Upper lobe of left lung (tissue), 6 donors: Measurements from ENCODE around the gene ZCCHC7. TPM values are rescaled to one million over a fixed set of nuclear protein-coding genes. Genes with fewer than 3 reads are reported as not detected.

Source experiments
- ATAC-seq, 2 donors: fragments of 200-7000 bp; cut with Tn5 transposase; one replicate each; pipeline ENCODE4 v1.9.1; 2022; ENCODE audit warnings: mild to moderate bottlenecking in 2 of 2, moderate library complexity in 2 of 2; ENCODE audit not compliant: low FRiP score in 2 of 2
- DNase-seq, 2 donors: peaks; one replicate each; pipeline ENCODE4 v3.0.0-alpha.2; 2019 to 2020
- H3K27ac ChIP-seq, 4 donors: fragments of 200-600 bp; sonication (generic); one replicate each; pipeline ENCODE4 v1.5.1; 2016 to 2019
- H3K27me3 ChIP-seq, 4 donors: fragments of 200-600 bp; sonication (generic); one replicate each; pipeline ENCODE4 v1.5.1; 2017 to 2019
- H3K36me3 ChIP-seq, 4 donors: fragments of 200-600 bp; sonication (generic); one replicate each; pipeline ENCODE4 v1.5.1; 2016 to 2019
- H3K4me1 ChIP-seq, 4 donors: fragments of 200-600 bp; sonication (generic); one replicate each; pipeline ENCODE4 v1.5.1; 2018 to 2019
- H3K4me3 ChIP-seq, 4 donors: fragments of 200-600 bp; sonication (generic); one replicate each; pipeline ENCODE4 v1.5.1; 2017 to 2019; ENCODE audit warnings: mild to moderate bottlenecking in 2 of 4, moderate library complexity in 1 of 4
- H3K9me3 ChIP-seq, 4 donors: fragments of 200-600 bp; sonication (generic); one replicate each; pipeline ENCODE4 v1.5.1; 2018 to 2019
- CTCF ChIP-seq, 6 experiments: fragments of 450-650 bp in 4 of 6; fragments of 200-600 bp in 2 of 6; sonication (generic) in 2 of 6; IDR thresholded peaks; one replicate each; pipeline ENCODE4 v1.5.1; 2016 to 2019; ENCODE audit warnings: antibody characterized with exemption in 6 of 6
- EP300 ChIP-seq, 4 donors: sonication (generic); formaldehyde crosslinking; IDR thresholded peaks; one replicate each; pipeline ENCODE4 v1.5.1; 2017; ENCODE audit warnings: antibody characterized with exemption in 4 of 4, control low read depth in 2 of 4
- POLR2A ChIP-seq, 4 donors: fragments of 450-650 bp; IDR thresholded peaks; one replicate each; pipeline ENCODE4 v1.5.1; 2016 to 2017; ENCODE audit warnings: antibody characterized with exemption in 4 of 4, mild to moderate bottlenecking in 2 of 4
- POLR2AphosphoS5 ChIP-seq, 2 donors: sonication (generic); formaldehyde crosslinking; IDR thresholded peaks; one replicate each; pipeline ENCODE4 v1.5.1; 2017; ENCODE audit warnings: antibody characterized with exemption in 2 of 2
- WGBS, 2 donors: methylation state at CpG; one replicate each; pipeline ENCODE4 v1.1.5; 2017 to 2018; 5-methylcytosine and 5-hydroxymethylcytosine counted together
- total RNA-seq, 6 donors: library from RNA; depleted of rRNA in 4 of 6; stranded (reverse); fragments of >200 nt in 4 of 6; gene quantifications; one replicate each; pipeline versions ENCODE4 v1.1.0 to v1.2.1, GENCODE V29; 2016 to 2021
- donor health status: DM: no; HTN: no; CAD: no; lungs with moderate emphysema.
- donor health status: DM: no; HTN: yes; CAD: no; lungs with severe emphysema.

ZCCHC7 gene
- total RNA-seq, 6 donors from 2014 or later = 11.1 to 44.0 (median 18.7) TPM

GRCh38 chr9:37096628-37097027, 23.7 kb upstream of the ZCCHC7 start:
- Histone ChIP-seq H3K27ac (no peak overlapping the region), H3K36me3 (no peaks in the 10 kb centered on the region), H3K9me3 (no peaks in the 10 kb centered on the region), H3K4me3 (no peak overlapping the region), H3K4me1 (no peaks in the 10 kb centered on the region), H3K27me3 (no peaks in the 10 kb centered on the region)
- no peak for ATAC-seq
- WGBS, 2 donors = 83 to 89% methylated on average over 4 of the region's 4 CpGs
- TF ChIP-seq EP300 (IDR thresholded peaks at IDR 0.05) = no peak
- TF ChIP-seq POLR2A (IDR thresholded peaks at IDR 0.05) = no peak
- no peak for TF ChIP-seq POLR2AphosphoS5 (IDR thresholded peaks at IDR 0.05)
- no peak for TF ChIP-seq CTCF (IDR thresholded peaks at IDR 0.05)
- no peak for DNase-seq

DNA sequence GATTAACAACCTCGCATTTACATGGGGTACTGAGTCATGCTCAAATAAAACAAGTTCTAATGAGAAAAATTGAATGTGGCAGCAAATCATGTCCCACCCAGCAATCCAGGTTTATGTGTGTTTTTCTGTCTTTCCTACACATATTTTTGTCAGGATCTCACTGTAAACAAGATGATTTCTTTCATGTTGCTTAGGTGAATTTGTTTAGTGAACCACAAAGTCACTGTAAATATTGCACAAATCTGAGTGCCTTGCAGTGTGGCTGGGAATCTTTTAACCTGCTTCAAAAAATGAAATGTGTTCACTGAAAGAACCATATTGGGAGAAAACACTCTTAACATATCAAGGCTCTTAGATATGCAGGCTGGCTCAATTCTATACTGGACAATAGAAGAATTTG, 23.1 kb upstream of the ZCCHC7 start:
- H3K9me3 ChIP-seq = no peaks in the 10 kb centered on the region
- no peak for DNase-seq
- WGBS, 2 donors = 89 to 92% methylated on average over 1 of the region's 1 CpG

GRCh38 chr9:37100327-37100726, 20.0 kb upstream of the ZCCHC7 start:
- no peaks in the 10 kb centered on the region for H3K27me3 ChIP-seq
- DNase-seq (no peak), ATAC-seq (no peak)
- TF ChIP-seq POLR2A (IDR thresholded peaks at IDR 0.05) = no peak
- no peak for TF ChIP-seq EP300 (IDR thresholded peaks at IDR 0.05)
- H3K27ac ChIP-seq = no peak overlapping the region
- H3K36me3 ChIP-seq = no peaks in the 10 kb centered on the region
- no peak overlapping the region for H3K4me3 ChIP-seq
- WGBS, 2 donors = 38 to 91% methylated on average over 2 of the region's 2 CpGs
- H3K4me1 ChIP-seq = no peaks in the 10 kb centered on the region
- no peaks in the 10 kb centered on the region for H3K9me3 ChIP-seq

More for the DNA sequence above, 23.1 kb upstream of the ZCCHC7 start:
- Histone ChIP-seq H3K4me1 (no peaks in the 10 kb centered on the region), H3K27ac (no peak overlapping the region), H3K4me3 (no peak overlapping the region), H3K36me3 (no peaks in the 10 kb centered on the region), H3K27me3 (no peaks in the 10 kb centered on the region)
- ATAC-seq = no peak
- no peak for TF ChIP-seq EP300 (IDR thresholded peaks at IDR 0.05)
- no peak for TF ChIP-seq POLR2AphosphoS5 (IDR thresholded peaks at IDR 0.05)
- no peak for TF ChIP-seq POLR2A (IDR thresholded peaks at IDR 0.05)
- TF ChIP-seq CTCF (IDR thresholded peaks at IDR 0.05) = no peak

GRCh38 chr9:37100741-37101140, 19.6 kb upstream of the ZCCHC7 start:
- 94% methylated on average over 2 of the region's 2 CpGs for WGBS, 2 donors
- ATAC-seq = no peak
- Histone ChIP-seq H3K9me3 (no peaks in the 10 kb centered on the region), H3K27ac (no peak overlapping the region), H3K36me3 (no peaks in the 10 kb centered on the region), H3K27me3 (no peaks in the 10 kb centered on the region), H3K4me1 (no peaks in the 10 kb centered on the region), H3K4me3 (no peak overlapping the region)
- no peak for DNase-seq
- TF ChIP-seq POLR2A (IDR thresholded peaks at IDR 0.05) (no peak), EP300 (IDR thresholded peaks at IDR 0.05) (no peak), POLR2AphosphoS5 (IDR thresholded peaks at IDR 0.05) (no peak), CTCF (IDR thresholded peaks at IDR 0.05) (no peak)

DNA sequence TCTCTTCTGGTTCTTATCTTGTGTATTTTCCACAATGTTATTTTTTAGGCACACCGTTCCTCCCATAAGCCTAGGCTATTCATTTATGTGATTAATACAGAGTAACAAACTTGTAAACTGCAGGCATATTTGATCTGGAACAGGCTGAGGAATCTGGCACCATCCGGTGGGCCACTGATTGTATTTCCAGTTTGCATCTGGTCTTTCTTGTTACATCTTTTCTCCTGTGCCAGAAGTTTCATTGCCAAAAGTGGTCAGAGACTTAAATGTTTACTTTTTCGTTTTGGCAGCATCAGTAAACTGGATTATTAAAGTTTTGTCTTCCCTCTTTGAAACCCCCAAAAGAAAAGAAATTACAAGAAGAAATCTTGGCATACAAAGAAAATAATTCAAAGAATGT, 17.9 kb upstream of the ZCCHC7 start:
- no peak for ATAC-seq
- WGBS, 2 donors = 60 to 66% methylated on average over 3 of the region's 3 CpGs
- H3K4me1 ChIP-seq = no peaks in the 10 kb centered on the region

More for the DNA sequence above, 17.9 kb upstream of the ZCCHC7 start:
- Histone ChIP-seq H3K36me3 (no peaks in the 10 kb centered on the region), H3K4me3 (no peak overlapping the region), H3K27ac (no peak overlapping the region), H3K27me3 (no peaks in the 10 kb centered on the region), H3K9me3 (no peaks in the 10 kb centered on the region)
- no peak for TF ChIP-seq EP300 (IDR thresholded peaks at IDR 0.05)
- TF ChIP-seq CTCF (IDR thresholded peaks at IDR 0.05) = no peak
- TF ChIP-seq POLR2AphosphoS5 (IDR thresholded peaks at IDR 0.05) = no peak
- TF ChIP-seq POLR2A (IDR thresholded peaks at IDR 0.05) = no peak
- DNase-seq = no peak
